LNCaP clone FGC (cell line): ENCODE results near the gene C2CD2.

Experiments
- DNase-seq: peaks from one replicate; pipeline ENCODE4 v3.0.0-alpha.2; 2011; ENCODE audit warnings: low read depth
- H3K4me3 ChIP-seq: 2 replicates; pipeline ENCODE4 v1.5.1; 2011; ENCODE audit warnings: mild to moderate bottlenecking, low read depth, low read length, control low read depth
- TF ChIP-seq, protein P1 (sequence below): IDR thresholded peaks from 2 replicates; pipeline ENCODE4 v1.5.1; 2012; ENCODE audit warnings: mild to moderate bottlenecking; ENCODE audit not compliant: control insufficient read depth, insufficient read depth; ENCODE audit errors: extremely low read depth

Gene C2CD2

DNA sequence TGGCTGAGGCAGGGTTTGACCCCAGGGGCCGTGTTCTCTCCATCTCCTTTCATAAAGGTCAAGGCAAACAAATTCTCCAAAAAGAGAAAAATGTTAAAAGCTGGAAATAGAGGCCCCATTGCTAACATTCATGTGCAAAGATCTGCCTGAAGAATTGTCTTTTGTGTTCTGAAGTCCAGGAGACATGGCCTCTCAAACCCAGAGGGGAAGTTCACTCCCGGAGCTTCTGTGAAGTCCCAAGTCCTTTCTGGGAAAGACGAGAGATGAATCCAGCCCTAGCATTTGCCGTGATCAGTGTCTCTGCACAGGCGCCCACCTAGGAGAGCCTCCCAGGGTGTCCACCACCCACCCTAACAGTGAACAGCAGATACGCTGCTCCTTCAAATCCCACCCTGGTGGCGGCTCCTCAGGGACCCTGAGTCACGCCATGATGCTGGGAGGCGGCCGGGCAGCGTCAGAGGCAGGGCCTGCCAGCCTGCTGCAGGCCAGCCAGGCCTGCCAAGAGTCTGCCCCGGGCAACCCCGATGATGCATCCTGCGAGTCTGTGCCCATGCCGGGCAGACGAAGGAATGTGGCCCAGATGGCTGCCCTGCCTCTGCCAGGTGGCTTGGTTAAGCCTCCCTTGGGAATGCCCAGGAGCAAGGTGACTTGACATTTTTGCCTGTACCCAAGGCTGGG lies 5.2 kb upstream of the C2CD2 start:
- TF ChIP-seq, protein P1, sequence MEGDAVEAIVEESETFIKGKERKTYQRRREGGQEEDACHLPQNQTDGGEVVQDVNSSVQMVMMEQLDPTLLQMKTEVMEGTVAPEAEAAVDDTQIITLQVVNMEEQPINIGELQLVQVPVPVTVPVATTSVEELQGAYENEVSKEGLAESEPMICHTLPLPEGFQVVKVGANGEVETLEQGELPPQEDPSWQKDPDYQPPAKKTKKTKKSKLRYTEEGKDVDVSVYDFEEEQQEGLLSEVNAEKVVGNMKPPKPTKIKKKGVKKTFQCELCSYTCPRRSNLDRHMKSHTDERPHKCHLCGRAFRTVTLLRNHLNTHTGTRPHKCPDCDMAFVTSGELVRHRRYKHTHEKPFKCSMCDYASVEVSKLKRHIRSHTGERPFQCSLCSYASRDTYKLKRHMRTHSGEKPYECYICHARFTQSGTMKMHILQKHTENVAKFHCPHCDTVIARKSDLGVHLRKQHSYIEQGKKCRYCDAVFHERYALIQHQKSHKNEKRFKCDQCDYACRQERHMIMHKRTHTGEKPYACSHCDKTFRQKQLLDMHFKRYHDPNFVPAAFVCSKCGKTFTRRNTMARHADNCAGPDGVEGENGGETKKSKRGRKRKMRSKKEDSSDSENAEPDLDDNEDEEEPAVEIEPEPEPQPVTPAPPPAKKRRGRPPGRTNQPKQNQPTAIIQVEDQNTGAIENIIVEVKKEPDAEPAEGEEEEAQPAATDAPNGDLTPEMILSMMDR, result no peak
- no peak for DNase-seq
- H3K4me3 ChIP-seq, result no peak overlapping the region

DNA sequence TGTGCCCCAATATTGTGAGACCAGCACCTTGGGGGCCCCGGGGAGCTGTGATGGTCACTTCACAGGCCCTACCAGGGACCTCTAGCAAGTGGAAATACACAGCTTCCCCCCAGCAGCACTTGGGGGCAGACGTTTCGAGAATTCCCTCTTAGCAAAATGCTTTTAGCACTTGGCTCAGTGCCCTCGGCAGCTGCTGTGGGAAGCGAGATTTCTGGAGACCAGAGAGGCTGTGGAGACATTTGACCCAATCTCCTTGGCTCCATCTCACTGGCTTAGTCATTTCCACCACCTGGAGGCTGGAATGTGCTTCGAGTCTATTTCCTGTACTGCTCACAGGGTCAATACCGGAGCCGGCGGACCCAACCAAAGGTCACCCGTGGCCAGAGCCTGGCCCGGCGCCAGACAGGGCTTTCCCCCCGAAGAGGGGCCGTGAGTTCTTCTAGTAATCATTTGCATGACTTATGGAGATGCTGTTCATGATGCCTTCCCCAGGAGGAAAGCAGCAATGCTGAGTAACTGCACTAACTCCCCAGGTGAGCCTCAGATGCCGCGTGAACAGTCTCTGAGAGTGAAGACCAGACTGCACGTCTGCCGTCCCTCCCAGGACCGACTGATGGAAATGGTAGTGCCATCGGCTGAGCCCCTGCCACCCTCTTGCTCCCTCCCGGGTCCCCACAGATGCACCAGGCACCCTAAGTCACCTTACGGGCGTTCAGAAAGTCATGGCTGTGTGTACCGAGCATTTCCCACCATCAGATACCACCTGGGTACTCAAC lies 4.4 kb upstream of the C2CD2 start:
- TF ChIP-seq, protein P1, result no peak
- DNase-seq, result no peak
- H3K4me3 ChIP-seq, result no peak overlapping the region

DNA sequence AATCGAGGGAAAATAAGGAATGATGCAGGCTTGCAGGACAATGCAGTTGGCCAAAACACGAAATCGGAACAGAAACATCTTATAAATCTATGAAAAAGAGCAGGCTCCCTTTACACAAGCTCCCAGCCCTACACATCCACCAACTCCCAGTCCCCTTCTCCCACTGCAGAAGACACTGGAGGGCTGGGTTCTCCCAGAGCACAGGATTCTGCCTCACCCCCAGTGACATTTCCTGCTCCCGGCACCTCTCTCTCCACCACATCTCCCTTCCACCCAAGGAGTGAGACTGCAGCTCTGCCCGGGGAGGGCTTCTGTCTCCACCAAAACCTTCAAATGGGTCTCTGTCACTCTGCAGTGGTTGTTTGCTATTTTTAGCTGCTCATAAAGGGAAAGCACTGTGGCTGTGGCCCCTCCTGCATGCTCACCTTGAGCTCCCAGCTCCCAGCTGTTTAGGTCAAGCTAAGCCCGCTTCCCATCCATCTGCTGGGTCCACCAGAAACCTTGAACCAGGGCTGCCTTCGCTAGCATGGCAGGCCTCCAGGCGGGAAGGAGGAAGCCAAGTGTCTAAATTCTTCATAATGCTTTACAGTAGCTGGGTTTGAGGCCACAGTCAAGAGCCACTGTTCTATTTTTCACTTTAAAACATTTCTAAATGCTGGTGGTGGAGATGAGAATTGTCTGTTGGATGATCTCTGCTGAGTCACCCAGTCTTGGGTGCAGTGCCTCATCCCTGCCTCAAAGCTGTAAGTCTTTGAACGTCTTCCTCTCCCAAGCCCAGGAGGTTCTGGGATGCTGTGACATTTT lies 3.3 kb upstream of the C2CD2 start:
- TF ChIP-seq, protein P1, result no peak
- H3K4me3 ChIP-seq, result no peak overlapping the region
- DNase-seq, result no peak

DNA sequence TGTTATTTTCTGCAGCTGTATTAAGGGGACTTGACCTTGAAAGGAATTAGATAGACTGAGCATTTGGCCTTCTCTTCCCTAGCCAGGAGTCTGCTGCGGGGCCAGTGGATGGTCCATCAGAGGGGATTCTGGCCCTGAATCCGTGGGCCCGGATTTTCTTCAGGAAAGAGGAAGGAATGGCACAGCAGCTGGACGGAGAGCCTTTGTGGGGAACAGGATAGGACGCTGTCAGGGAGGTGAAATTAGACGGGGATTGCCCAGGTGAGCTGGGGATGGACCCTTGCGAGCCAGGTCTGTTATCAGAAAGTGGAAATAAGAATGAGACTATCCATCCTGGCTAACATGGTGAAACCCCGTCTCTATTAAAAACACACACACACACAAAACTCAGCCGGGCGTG lies 1.7 kb upstream of the C2CD2 start:
- no peak overlapping the region for H3K4me3 ChIP-seq
- no peak for DNase-seq
- TF ChIP-seq, protein P1, result no peak

DNA sequence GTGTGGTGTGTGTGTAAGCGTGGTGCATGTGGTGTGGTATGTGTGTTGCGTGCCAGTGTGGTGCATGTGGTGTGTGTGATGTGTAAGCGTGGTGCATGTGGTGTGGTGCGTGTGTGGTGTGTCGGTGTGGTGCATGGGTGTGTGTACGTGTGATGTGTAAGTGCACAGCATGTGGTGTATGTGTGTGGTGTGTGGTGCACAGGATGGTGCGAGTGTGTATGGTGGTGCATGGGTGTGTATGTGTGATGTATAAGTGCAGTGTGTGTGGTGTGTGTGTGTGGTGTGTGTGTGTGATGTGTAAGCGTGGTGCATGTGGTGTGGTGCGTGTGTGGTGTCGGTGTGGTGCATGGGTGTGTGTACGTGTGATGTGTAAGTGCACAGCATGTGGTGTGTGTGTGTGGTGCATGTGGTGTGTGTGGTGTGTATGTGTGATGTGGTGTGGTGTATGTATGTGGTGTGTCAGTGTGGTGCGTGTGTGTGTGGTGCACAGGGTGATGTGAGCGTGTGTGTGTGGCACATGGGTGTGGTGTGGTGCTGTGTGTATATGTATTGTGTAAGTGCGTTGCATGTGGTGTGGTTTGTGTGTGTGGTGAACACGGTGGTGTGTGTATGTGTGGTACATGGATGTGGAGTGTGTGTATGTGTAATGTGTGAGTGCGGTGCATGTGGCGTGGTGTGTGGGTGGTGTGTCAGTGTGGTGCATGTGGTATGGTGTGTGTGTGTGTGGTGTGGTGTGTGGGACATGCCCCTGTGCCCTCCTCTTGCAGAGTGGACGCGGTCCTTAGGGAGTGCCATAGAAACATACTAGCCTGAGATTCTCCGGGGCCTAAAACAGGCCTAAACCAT lies 1.1 kb upstream of the C2CD2 start:
- DNase-seq, result no peak
- no peak overlapping the region for H3K4me3 ChIP-seq
- TF ChIP-seq, protein P1, result no peak

DNA sequence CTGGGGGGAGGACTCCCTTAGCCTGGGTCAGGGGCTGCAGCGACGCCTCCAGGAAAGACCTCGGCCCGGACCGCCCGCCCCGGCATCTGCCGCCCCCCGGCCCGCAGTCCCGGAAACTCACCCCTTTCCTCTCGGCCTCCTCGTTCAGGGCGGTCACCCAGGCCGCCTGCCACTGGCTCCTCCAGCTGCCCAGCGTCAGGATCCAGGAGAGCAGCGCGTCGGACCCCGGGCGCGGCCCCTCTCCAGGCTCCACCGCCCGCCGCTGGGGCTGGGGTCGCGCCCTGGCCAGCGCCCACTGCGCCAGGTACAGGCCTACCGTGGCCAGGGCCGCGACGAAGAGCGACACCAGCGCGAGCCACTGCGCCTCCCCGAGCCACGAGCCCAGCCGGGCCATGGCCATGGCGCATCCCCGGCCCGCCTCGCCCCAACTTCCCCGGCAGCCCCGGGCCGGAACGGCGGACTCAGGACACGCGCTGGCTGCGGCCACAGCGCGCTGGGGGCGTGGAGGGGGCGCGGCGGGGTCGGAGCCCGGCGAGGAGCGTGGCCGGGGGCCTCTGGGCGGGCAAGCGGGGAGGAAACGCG lies 478 bp downstream of the C2CD2 start:
- TF ChIP-seq, protein P1, result no peak
- H3K4me3 ChIP-seq, result peak overlapping the region; percentile 72
- DNase-seq, result no peak
